Ureter (tissue), 1 donor: ENCODE measurements around the gene MICAL2. TPM values are rescaled to one million over a fixed set of nuclear protein-coding genes. Genes with fewer than 3 reads are reported as not detected.

Source experiments
- DNase-seq: peaks from one replicate; pipeline ENCODE4 v3.0.0-alpha.2; 2020; ENCODE audit warnings: low spot score
- total RNA-seq: library from RNA; stranded (reverse); gene quantifications from one replicate; pipeline ENCODE4 v1.2.4, GENCODE V29; 2023
- donor health status: DM: yes; HTN: yes; CAD: no.

MICAL2 gene
- total RNA-seq, 1 donor from 2014 or later, result 215 TPM

DNA sequence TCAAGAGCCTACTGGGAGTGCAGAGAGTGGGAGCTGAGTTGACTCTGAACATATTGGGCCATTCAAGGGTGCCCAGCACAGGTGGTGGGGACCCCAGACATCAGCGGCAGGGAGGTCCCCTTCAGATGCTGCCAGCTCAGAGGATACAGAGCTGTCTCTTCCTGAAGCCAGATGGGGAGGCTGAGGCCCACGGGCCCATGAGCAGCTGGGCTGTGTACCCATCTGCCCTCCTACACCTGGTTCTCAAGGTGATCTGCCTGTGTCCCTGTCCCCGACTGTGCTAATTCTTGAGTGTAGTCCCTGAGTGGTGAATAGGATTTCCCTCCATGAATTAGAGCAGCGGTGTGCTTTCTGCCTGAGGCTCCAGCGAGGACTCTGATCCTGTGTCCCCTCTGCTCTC lies 76.3 kb downstream of the MICAL2 start:
- DNase-seq, result no peak

GRCh38 chr11:12187399-12187798 lies 77.0 kb downstream of the MICAL2 start:
- DNase-seq, result no peak

DNA sequence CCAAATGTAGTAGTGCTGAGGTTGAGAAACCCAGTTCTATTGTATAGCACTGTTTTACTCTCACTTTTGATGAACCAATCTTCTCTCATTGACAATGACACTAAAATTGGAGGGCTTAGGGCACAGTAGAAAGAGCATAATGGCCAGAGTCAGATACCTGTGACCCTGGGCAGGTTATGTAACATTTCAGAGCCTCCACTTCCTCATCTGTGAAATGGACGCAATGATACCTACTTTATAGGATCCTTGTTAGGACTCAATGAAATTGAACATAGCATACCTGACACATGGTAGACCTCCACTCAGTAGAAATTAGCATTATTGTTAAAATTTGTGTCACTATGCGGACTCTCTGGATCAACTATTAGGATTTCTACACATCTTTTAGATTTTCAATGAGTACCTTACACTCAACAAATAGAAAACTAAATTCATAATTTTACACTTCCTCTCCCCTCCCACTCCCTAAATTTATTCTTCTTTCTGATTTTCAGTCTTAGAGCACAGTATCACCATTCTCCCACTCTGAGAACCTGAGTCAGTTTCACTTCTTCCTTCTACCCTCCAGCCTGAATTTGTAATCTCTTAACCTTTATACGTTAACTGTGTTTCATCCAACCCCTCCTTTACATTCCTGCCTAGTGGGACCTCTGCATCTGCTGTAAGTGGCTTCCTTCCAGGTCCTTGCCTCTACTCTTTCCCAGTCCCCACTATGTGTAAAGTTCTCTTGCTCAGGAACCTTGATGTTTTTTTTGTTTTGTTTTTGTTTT lies 78.3 kb downstream of the MICAL2 start:
- no peak for DNase-seq

DNA sequence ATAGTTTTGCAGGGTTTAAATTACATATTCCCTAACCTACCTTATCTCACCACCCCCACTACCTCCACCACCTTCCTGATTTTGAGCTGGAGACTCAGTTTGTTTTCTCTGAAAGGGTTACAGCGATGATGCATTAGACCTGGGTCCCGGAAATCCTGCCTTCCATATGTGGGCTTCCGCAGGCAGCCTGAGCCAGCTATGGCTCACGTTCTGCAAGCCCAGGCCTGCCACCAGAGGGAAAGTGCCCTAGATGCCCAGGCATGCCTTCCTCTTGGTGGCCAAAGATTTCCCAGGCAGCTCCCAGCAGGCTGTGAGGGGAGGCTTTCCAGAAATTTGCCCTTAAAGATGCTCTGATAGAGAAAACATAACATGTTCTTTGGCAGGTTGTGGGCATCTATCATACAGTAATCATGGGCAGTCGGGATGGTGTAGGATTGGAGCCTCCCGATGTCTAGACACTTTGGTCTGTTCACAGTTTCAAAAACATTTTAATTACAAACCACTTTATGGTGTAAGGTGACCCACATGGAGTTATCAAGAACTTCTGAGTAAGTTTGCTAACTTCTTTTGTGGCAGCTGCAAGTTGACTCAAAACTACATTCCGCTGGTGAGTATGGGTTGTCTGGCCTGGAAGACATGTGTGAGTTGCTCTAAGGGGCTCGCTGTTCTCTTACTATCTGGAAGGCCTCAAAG lies 79.3 kb downstream of the MICAL2 start:
- peak; percentile 80 for DNase-seq

GRCh38 chr11:12190511-12190910 lies 80.1 kb downstream of the MICAL2 start:
- no peak for DNase-seq

- DNase-seq, result no peak
These were observed 82.6 kb downstream of the MICAL2 start for GRCh38 chr11:12192794-12193514.

GRCh38 chr11:12193515-12194336 lies 83.3 kb downstream of the MICAL2 start:
- DNase-seq, result no peak

DNA sequence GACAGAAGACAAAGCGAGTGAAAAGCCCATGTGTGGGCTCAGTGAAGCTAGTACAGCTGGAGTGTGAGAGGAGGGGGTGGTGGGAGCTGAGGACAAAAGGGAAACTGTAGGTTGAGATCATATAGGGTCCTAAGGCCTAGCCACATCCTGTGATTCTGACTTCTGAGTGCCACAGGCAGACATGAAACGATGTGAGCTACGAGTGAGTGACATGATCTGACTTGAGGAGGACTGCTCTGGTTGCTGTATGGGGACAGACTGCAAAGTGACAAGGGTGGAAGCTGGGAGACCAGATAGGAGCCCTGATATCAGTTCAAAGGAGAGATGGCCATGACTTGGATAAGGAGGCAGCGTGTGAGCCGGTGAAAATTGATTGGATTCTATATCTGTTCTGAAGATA lies 85.4 kb downstream of the MICAL2 start:
- no peak for DNase-seq

GRCh38 chr11:12196308-12196707 lies 85.9 kb downstream of the MICAL2 start:
- DNase-seq, result no peak

GRCh38 chr11:12196872-12197271 lies 86.5 kb downstream of the MICAL2 start:
- DNase-seq, result no peak

- no peak for DNase-seq
These were observed 88.1 kb downstream of the MICAL2 start for GRCh38 chr11:12198251-12199222.

- no peak for DNase-seq
These were observed 89.0 kb downstream of the MICAL2 start for GRCh38 chr11:12199231-12199948.

DNA sequence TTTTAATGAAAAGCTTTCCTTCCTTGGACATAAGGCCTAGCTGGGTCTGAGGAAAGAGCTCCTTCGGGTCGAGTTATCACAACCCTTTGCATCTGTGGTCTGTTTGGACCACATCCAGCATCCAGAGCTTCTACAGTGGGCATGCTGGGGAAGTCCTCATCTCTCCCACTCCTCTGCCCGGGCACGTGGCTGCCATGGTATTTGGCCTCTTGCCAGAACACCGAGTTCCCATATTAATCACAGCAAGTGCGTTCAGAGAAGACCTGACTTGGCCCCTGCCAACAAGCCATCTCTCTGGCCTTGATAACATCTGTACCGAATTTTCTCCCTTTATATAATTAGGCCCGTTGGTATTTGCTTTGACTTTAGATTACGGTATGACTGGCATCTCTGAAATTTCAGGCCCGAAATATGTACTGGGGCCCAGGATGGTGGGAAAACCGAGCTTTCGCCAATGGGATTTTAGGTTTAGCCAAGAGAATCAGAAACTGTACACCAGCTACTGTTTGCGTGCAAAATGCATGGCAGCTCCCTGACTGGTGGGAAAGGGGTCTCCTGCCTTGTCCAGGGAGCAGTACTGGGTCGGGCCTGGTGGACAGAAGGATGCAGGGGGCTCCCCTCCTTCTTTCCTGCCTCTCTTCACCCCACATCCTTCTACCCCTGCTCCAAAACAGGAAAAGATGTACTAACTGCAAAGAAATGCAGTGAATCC lies 90.0 kb downstream of the MICAL2 start:
- DNase-seq, result no peak

DNA sequence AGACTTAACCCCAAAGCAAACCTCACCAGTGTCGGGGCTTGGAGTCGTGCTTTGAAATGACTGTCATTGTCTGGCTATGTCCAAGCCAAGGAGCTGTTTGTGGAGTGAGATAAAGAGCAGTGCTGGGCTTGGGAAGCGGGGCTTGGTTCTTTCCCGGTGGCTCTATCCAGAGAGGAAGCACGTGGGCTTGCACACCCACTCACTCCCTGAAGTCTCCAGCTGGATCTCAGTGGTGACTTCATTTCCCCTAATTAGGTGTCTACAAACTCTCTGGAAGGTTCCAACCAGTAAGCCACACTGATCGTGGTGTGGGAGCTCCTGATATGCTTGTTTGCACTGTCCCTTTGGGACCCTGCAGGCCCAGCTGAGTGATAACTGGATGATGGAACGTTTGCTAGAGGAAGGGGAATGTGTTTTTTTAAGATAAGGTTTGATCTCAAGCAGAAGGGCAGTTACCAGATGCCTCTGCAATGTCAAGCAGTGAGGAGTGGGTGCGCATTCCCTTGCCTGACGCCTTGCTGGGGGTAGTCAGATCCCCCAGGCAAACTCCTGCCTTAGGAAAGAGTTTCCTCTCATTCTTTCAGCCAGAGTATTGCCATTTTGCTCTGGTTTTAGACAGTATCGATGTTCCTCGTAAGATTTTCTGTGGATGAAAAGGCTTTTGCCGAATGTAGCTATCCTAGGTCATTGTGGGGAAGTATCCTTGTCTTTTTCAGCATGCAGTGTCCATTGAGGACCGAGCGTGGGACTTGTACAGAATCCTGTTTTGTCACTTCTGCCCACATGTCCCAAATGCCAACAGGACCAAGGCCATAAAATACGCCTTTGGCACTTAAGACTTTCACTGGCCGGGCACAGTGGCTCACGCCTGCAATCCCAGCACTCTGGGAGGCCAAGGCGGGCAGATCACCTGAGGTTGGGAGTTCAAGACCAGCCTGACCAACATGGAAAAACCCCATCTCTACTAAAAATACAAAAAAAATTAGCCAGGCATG lies 90.9 kb downstream of the MICAL2 start:
- no peak for DNase-seq

- no peak for DNase-seq
These were observed 92.4 kb downstream of the MICAL2 start for GRCh38 chr11:12202661-12203310.

DNA sequence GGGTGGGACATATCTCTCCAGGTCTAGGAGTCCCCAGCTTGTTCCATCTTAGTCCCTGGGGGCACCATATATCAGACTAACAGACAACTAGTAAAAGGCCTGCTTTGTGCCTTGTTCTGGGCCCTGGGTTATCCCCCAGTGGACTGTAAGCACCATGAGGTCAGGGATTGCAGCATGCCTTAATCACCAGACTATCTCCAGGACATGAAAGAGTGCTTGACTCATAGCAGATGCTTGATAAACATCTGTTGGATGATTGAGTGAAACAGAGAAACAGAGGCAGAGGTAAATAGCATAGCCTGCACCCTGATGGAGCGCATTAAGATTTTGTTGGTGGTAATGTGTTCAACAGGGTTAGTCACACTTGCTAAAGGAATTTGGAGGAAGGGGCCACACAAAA lies 94.1 kb downstream of the MICAL2 start:
- no peak for DNase-seq

DNA sequence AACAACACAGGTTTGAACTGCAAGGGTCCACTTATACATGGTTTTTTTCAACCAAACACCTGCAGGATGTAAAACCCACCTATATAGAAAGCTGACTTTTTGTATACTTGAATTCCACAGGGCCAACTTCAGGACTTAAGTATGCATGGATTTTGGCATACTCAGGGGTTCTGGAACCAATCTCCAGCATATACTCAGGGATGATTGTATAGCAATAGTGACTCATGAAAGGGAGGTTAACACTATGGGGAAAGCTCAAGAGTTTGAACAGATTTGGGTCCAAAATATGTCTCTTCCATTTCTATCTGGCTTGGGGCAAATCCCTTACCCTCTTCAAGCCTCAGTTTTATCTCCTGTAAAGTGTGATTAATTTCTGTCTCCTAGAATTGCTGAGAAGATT lies 94.9 kb downstream of the MICAL2 start:
- DNase-seq, result no peak

- no peak for DNase-seq
These were observed 96.1 kb downstream of the MICAL2 start for GRCh38 chr11:12206529-12206928.
